ENCODE results near the gene MXRA8.
"Not testable (repeated sequence)": the region's sequence is repeated elsewhere in the genome, so short reads cannot be mapped to it uniquely, and the experiment has no call there.

Gene MXRA8

DNA sequence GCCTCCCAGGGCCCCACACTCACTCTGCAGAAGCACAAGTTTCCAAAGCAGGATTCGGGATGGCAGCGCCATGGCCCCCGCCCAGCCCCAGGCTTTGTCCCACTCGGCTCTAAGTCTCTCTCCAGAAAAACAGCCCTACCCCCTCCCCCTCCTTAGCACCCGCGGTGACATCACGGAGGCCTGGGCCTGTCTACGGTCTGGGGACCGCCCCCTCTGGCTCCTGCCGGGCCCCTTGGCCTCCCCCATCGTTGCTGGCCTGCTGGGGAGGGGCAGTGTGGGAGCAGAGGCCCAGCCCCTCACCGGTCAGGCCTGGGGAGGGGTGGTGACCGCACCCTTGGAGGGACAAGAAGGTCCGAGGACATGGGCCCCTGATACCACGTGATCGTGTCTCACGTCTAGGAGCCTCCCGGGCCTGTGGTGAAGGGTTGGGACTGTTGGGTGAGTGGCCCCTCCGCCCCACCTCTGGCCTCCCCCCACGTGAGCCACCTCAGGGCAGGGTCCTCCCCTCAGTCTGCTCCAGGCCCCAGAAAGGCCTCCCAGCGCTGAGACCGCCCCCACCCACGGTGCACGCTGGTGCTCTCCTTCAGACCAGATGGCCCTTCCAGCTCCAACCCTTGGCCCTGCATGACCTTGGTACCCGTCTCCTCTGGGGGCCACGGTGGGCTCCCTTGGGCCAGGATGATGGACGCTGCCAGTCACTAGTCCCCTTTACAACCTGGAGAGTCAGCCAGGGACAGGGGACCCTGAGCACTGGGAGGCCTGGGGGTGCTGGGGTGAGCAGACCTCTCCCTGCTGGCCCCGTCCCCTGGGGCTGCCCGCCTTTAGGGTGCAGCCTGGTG, at the start of gene MXRA8:
TSS of gene MXRA8 (minus strand) at position 123 of the 839 bp plus-strand sequence. CDS start at position 72, 51 bp downstream.
- DNase-seq (ENCODE audit: low read depth), result peak; percentile 94

DNA sequence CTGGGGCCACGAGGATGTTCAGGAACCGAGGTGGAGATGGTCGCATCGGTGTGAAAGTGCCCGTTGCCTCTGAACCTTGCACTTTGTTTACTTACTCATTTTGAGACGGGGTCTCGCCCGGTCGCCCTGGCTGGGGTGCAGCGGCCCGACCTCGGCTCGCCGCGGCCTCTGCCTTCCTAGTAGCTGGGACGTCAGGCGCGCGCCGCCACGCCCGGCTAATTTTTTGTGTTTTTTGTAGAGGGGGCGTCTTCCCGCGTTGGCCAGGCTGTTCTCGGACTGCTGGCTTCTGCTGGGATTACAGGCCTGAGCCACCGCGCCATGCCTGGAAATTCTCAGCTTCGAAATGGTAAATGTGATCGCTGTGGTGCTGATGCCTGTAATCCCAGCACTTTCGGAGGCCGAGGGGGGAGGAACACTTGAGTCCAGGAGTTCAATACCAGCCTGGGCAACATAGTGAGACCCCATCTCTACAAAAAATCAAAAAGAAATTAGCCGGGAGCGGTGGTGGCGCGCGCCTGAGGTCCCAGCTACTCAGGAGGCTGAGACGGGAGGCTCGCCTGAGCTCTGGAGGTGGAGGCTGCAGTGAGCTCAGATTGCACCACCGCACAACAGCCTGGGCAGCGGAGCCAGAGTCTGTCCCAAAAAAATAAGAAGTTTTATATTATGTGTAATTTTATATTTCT, 49.4 kb upstream of the MXRA8 start:
- DNase-seq (ENCODE audit: low read depth), result peak; percentile 21

GRCh38 chr1:1406821-1407635, 48.7 kb upstream of the MXRA8 start, which contains the start of gene MRPL20:
Gene MRPL20 (minus strand): TSS chr1:1407293. CDS start chr1:1407217, 76 bp downstream.
- peak; percentile 87 for DNase-seq (ENCODE audit: low read depth)

DNA sequence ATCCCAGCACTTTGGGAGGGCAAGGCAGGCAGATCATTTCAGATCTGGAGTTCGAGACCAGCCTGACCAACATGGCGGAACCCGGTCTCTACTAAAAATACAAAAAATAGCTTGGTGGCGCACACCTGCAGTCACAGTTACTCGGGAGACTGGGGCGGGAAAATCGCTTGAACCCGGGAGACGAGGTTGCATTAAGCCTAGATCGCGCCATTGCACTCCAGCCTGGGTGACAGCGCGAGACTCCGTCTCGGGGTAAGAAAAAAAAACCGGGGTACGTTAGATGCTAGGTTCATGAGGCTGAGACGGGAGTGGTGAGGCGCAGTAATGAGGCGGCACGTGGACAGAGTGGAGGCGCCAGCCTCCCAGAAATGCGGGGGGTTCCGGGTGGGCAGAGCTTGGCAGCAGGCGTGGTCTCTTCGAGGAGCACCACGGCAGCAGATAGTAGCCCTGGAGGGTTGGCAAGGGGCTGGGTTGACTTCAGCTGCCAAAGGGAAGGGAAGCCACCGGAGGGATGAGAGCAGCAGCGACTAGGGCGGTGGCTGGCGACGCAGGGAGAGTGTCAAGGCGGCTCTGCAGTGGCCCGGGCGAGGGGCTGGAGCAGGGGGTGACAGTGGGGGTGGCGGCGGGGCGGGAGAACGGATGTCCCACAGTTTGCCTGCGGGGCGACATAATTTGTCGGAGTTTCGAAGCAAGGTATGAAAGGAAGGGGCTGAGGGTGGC, 47.9 kb upstream of the MXRA8 start:
- no peak for DNase-seq (ENCODE audit: low read depth)

- DNase-seq (ENCODE audit: low read depth), result no peak
Observed at GRCh38 chr1:1403653-1404052, 45.3 kb upstream of the MXRA8 start.

DNA sequence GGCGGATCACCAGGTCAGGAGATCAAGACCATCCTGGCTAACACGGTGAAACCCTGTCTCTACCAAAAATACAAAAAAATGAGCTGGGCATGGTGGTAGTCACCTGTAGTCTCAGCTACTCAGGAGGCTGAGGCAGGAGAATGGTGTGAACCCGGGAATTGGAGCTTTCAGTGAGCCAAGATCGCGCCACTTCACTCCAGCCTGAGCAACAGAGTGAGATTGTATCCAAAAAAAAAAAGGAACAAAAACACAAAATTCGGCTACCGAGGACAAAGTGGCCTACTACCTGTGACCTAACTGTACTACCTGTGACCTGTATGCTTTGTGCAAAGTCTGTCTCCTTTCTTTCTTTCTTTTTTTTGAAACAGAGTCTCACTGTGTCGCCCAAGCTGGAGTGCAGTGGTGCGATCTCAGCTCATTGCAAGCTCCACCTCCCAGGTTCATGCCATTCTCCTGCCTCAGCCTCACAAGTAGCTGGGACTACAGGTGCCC, 44.6 kb upstream of the MXRA8 start:
- not testable (repeated sequence) for DNase-seq (ENCODE audit: low read depth)

GRCh38 chr1:1402072-1402900, 43.9 kb upstream of the MXRA8 start:
- peak; percentile 52 for DNase-seq (ENCODE audit: low read depth)

GRCh38 chr1:1401457-1402010, 43.2 kb upstream of the MXRA8 start:
- DNase-seq (ENCODE audit: low read depth), result no peak

DNA sequence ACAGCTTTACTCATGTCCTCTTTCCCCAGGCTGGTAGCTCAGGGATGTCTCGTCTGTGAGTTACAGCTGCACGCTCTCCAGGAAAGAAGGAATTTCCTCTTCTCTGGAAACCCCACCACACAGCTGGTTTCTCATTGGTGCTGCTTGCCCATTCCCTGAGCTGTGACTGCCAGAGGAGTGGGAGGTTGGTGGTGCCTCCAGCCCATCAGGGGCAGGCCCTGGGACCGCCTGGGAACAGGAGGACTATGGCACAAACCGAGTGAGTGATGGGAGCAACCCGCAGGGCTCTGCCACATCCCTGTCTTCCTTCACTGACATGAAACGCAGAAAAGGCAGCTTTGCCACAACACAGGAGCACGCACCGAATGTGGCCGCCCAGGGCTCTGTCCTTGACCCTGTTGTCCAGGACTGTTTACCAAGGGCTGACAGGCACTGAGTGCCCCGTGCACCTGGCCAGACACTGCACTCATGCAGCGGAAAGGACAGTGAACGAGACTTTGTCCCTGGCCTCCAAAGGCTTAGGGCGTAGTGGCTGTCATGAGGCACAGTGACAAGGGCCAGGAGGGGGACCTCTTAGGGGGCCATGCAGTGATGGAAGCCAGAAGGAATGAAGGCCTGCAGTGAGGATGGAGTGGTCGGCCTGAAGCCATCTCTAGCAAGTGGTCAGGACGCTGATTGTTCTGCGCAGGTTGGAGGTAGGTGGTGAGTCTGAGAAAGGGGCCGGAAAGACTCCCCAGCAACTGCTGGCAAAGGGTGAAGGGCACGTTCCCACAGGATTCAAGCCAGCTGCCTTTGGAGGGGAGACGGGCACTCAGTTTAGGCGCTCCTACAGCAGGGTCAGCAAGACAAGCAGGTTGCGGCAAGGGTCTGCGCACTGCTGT, 42.5 kb upstream of the MXRA8 start:
- no peak for DNase-seq (ENCODE audit: low read depth)

DNA sequence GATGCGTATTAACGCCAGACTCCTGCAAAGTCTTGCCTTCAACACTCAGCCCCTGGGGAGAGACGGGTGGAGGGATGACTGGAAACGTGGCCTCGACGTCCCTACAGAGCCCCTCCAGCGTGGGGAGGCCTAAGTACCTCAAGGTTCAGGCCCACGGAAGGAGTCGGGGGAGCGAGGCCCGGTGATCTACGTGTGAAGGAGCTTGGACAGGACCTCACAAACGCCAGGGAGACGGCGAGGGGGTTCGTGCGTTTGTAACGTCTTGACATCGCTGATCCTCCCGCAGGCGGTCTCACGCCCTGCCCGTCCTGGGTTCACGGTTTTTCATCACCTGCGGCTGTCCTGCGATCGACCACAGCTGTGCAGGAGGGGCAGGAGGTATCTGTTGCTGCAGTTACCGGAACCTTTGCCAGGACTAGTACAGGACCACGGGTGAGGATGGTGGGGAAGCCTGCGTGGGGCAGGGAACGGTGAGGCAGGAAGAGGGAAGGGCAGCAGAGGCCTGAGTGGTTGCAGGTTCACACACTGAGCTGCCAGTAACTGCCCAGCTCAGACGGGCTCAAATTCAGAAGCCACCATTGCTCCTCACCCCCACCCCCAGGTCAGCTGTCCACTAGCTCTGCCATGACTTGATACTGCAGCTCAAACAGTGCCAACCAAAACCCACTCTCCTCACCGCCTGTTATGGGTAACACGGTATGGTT, 41.7 kb upstream of the MXRA8 start:
- DNase-seq (ENCODE audit: low read depth), result no peak

DNA sequence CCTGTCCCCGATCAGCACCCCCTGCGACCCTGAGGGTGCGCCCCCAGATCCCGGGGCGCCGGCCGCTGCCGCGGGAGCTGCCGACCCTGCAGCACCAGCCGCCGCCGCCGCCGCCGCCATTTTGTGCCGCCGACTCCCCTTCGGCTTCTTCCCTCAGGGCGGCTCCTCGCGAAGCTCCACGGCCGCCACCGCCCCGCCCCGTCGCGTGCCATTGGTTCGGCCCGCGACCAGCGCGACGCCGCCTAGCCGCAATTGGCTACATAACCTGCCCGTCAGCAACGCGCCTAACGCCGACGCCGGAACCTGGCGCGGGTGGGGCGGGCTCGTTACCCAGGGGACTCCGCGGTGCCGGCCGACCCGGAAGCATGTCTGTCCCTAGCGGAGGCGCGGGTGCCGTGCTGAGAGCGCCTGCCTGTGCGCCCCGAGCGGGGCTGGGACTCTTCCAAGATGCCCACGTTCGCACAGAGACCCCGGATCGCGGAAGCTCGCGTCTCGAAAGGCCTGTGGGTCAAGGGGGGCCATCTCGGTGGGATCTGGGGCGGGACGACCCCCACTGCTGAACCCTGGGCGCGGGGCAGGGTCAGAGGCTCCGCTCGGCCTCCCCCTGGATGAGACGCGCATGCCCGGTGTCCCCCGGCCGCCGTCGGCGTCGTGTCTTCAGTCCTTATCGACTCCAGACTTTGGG, 41.0 kb upstream of the MXRA8 start, which contains the start of gene CCNL2:
TSS of gene CCNL2 (minus strand) at position 149 of the 685 bp plus-strand sequence. CDS start at position 120, 29 bp downstream.
- DNase-seq (ENCODE audit: low read depth), result peak; percentile 99

DNA sequence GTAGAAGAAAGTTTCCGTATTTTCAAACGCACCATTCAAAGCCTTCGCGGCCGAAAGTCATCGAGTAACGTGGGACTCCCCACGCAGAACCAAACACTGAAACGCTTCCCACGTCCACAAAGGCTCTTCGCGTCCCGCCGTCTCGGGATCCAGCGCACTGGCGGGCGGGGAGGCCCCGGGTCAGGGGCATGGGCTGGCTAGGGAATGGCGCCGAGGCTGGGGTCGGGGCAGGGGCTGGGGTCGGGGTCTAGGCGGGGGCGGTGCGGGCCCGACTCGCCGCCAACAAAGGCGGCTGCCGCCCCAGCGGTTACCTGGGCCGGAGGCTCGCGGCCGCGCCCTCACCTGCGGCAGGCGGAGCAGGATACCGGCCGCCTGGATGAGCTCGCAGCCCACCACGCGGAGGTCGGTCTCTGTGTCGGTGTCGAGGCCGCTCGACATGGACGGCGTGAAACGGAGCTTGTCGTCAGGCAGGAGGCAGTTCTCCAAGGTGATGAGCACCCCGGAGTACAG, 40.4 kb upstream of the MXRA8 start:
- no peak for DNase-seq (ENCODE audit: low read depth)

GRCh38 chr1:1397839-1398523, 39.6 kb upstream of the MXRA8 start:
- peak; percentile 32 for DNase-seq (ENCODE audit: low read depth)

DNA sequence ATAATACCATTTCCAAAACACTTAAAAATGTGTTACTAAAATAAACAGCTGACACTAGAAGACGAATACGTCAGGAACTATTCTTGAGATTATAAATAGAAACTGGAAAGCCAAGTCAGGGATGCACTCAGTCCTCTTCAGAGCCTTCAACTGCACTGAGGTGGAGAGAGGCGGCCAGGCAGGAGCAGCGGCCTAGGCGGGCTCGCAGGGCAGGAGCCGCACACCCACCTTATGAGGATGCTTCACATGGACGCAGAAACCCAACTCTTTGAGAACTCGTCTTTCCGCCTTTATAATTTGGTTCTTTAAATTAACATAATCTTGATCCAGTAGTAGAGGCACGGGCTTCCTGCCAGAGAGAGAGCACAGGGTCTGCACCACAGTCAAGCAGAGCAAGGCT, 36.8 kb upstream of the MXRA8 start:
- no peak for DNase-seq (ENCODE audit: low read depth)

- no peak for DNase-seq (ENCODE audit: low read depth)
Observed at GRCh38 chr1:1394116-1394515, 35.8 kb upstream of the MXRA8 start.

GRCh38 chr1:1393428-1393827, 35.1 kb upstream of the MXRA8 start:
- no peak for DNase-seq (ENCODE audit: low read depth)

DNA sequence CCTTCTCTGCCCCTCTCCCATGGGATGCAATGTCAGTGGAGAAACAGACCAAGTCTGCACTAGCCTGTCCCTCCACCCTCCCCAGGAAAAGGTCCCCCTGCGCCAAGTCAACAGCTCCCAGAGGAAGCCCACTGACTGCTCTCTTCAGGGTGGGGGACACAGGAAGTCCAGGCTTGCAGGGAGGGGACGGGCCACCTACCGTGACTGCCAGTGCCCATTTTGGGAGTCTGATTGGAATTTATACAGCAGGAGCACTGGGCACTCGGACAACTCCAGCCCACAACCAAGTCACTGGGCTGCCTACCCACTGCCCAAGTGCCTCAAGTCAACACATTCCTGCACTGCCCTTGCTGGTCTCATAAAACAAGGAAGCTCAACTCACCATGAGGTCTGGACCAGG, 34.7 kb upstream of the MXRA8 start:
- DNase-seq (ENCODE audit: low read depth), result no peak
